ENCODE results near the gene ISLR.

DNA sequence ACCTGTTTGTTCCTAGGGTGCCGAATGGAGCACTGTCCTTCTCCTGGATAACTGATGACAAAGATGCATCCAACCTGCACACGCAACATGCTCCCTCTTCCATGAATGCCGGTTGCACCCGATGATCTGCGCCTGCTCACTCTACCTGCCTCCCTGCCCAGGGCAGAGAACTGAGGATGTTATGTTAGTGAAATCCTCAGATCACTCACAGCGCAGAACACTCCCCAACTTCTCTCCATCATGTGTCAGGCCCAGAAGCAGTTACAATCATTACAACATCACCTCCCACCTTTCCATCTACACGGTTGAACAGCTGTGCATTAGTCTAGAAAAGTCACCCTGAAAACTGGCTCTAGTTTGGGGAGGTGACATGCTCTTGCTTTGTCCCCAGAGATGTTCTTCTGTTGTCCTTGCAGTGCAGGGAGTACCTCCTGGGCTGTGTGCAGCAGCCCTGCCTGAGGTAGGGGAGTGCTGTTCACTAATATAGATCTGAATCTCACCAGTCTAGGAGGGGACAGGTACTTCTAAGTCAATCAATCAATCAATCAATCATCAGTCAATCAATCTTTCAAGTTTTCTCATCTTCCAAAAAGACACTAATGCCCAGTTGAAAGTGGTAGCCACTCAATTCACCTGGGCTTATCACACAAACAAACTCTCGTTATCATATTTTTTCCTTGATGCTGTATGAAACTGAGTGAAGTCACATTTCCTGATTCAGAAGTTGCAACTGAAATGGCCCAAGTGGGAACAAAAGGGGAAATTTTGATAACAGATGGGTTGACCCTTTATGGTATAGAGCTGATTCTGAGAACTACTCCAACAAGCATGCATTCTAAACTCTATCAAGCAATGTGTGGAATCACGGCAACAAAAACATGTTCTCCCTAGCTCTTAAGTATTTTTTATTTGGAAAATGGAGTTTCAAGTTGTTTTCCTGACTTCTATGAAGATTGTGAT lies 15.4 kb upstream of the ISLR start:
- no peak for TF ChIP-seq CTCF (IDR thresholded peaks at IDR 0.05)
- TF ChIP-seq POLR2AphosphoS5 (IDR thresholded peaks at IDR 0.05) = no peak
